Caco-2 (cell line): ENCODE data around the gene PRKG2. TPM values are rescaled to one million over a fixed set of nuclear protein-coding genes. Genes with fewer than 3 reads are reported as not detected.

ENCODE experiments used
- BruUV-seq: library from RNA; stranded (reverse); fragments of 400-500 nt; replicated peaks from 2 replicates; lab custom pipeline; 2021; lab: Mats Ljungman, UMichigan
- CTCF ChIA-PET: fragments of 300-600 bp; sonication (Branson Sonifier 250); formaldehyde crosslinking; loops from one replicate; lab custom pipeline; 2022; ENCODE audit warnings: antibody characterized with exemption; lab: Charles Lee
- POLR2A ChIA-PET: fragments of 300-600 bp; sonication (Branson Sonifier 250); formaldehyde crosslinking; loops from one replicate; lab custom pipeline; 2022; ENCODE audit warnings: antibody characterized with exemption; lab: Charles Lee
- DNase-seq, 2 experiments: peaks; one replicate each; pipeline versions ENCODE4 v3.0.0 to v3.0.0-alpha.2; 2020 to 2022
- H3K27me3 ChIP-seq: replicated peaks from 2 replicates; pipeline ENCODE4 v1.6.0; 2011; ENCODE audit warnings: low read length; ENCODE audit not compliant: control insufficient read depth, insufficient read depth
- H3K36me3 ChIP-seq: 2 replicates; pipeline ENCODE4 v1.5.1; 2011; ENCODE audit warnings: low read length; ENCODE audit not compliant: control insufficient read depth, insufficient read depth
- H3K4me1 ChIP-seq: fragments of 250-450 bp; sonication (Bioruptor Pico); 2 replicates; pipeline ENCODE4 v1.5.1; 2020; ENCODE audit warnings: mild to moderate bottlenecking
- H3K4me3 ChIP-seq: 2 replicates; pipeline ENCODE4 v1.5.1; 2011; ENCODE audit warnings: low read depth, mild to moderate bottlenecking, control low read depth, low read length
- H3K9me3 ChIP-seq: fragments of 250-450 bp; sonication (Bioruptor Pico); 2 replicates; pipeline ENCODE4 v1.5.1; 2020; ENCODE audit warnings: mild to moderate bottlenecking, moderate library complexity
- H3K27ac Mint-ChIP-seq: one replicate; pipeline ENCODE4 v1.8.0; 2022; ENCODE audit warnings: mixed read lengths; ENCODE audit not compliant: unreplicated experiment
- H3K27me3 Mint-ChIP-seq: one replicate; pipeline ENCODE4 v1.8.0; 2022; ENCODE audit warnings: mixed read lengths; ENCODE audit not compliant: insufficient read depth, unreplicated experiment
- H3K36me3 Mint-ChIP-seq: one replicate; pipeline ENCODE4 v1.8.0; 2022; ENCODE audit warnings: mild to moderate bottlenecking, mixed read lengths; ENCODE audit not compliant: insufficient read depth, unreplicated experiment
- H3K4me1 Mint-ChIP-seq: one replicate; pipeline ENCODE4 v1.8.0; 2022; ENCODE audit warnings: low read depth, mixed read lengths; ENCODE audit not compliant: unreplicated experiment
- H3K4me3 Mint-ChIP-seq: one replicate; pipeline ENCODE4 v1.8.0; 2022; ENCODE audit warnings: mild to moderate bottlenecking, moderate library complexity, mixed read lengths; ENCODE audit not compliant: unreplicated experiment
- H3K9me3 Mint-ChIP-seq: one replicate; pipeline ENCODE4 v1.8.0; 2022; ENCODE audit warnings: mixed read lengths; ENCODE audit not compliant: unreplicated experiment
- intact Hi-C: fragments of 100-400 bp; cut with micrococcal nuclease; formaldehyde crosslinking; loops from one replicate; pipeline ENCODE4 v1.10.0; 2022; ENCODE audit not compliant: unreplicated experiment
- total RNA-seq: library from RNA; stranded (reverse); gene quantifications from 2 replicates; pipeline ENCODE4 v1.2.3, GENCODE V29; 2022
- TF ChIP-seq, protein P1 (sequence below), 2 experiments: fragments of 200-600 bp in 1 of 2; IDR thresholded peaks; 1 replicate in 1 of 2; 2 replicates in 1 of 2; pipeline versions ENCODE4 v1.5.1 to v1.8.0; 2011 to 2022; ENCODE audit warnings: antibody characterized with exemption in 1 of 2, control low read depth in 1 of 2, inconsistent platforms in 1 of 2, low read depth in 1 of 2, low read length in 1 of 2, mild to moderate bottlenecking in 1 of 2, moderate library complexity in 1 of 2; ENCODE audit not compliant: insufficient read depth in 1 of 2, severe bottlenecking in 1 of 2, unreplicated experiment in 1 of 2

The PRKG2 gene
- total RNA-seq, 1 experiment from 2014 or later, result 5.6 TPM

DNA sequence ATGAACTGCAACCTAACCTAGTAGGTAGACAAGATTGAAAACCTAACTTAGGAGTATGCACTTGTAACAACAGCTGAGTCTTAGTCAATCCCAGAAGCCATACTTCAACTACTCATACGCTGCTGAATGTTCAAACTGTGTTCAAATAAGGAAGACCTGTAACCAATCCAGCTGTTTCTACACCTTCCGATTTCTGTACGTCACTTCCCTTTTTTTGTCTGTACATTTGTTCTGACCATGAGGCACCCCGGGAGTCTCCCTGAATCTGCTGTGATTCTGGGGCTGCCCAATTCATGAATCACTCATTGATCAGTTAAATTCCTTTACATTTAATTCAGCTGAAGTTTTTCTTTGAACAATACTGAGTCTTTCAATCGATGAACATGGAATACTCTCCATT is 95.0 kb downstream of the PRKG2 start:
- Histone ChIP-seq H3K36me3 (no peaks in the 10 kb centered on the region), H3K4me3 (no peak overlapping the region), H3K27me3 (no peaks in the 10 kb centered on the region), H3K9me3 (no peaks in the 10 kb centered on the region), H3K4me1 (no peaks in the 10 kb centered on the region)
- ChIA-PET CTCF (no interaction called here), POLR2A (no interaction called here)
- BruUV-seq, result no TSS peak
- Mint-ChIP-seq H3K27ac (no peak overlapping the region), H3K4me1 (no peaks in the 10 kb centered on the region), H3K9me3 (no peaks in the 10 kb centered on the region), H3K27me3 (no peaks in the 10 kb centered on the region), H3K36me3 (no peaks in the 10 kb centered on the region), H3K4me3 (no peak overlapping the region)
- TF ChIP-seq, protein P1, sequence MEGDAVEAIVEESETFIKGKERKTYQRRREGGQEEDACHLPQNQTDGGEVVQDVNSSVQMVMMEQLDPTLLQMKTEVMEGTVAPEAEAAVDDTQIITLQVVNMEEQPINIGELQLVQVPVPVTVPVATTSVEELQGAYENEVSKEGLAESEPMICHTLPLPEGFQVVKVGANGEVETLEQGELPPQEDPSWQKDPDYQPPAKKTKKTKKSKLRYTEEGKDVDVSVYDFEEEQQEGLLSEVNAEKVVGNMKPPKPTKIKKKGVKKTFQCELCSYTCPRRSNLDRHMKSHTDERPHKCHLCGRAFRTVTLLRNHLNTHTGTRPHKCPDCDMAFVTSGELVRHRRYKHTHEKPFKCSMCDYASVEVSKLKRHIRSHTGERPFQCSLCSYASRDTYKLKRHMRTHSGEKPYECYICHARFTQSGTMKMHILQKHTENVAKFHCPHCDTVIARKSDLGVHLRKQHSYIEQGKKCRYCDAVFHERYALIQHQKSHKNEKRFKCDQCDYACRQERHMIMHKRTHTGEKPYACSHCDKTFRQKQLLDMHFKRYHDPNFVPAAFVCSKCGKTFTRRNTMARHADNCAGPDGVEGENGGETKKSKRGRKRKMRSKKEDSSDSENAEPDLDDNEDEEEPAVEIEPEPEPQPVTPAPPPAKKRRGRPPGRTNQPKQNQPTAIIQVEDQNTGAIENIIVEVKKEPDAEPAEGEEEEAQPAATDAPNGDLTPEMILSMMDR (IDR thresholded peaks at IDR 0.05; ENCODE audit: insufficient read depth in 1 of 2, low read depth in 1 of 2, low read length in 1 of 2, severe bottlenecking in 1 of 2, unreplicated experiment in 1 of 2), result no peak
- intact Hi-C loops, result no loop called here
- no peak for DNase-seq

DNA sequence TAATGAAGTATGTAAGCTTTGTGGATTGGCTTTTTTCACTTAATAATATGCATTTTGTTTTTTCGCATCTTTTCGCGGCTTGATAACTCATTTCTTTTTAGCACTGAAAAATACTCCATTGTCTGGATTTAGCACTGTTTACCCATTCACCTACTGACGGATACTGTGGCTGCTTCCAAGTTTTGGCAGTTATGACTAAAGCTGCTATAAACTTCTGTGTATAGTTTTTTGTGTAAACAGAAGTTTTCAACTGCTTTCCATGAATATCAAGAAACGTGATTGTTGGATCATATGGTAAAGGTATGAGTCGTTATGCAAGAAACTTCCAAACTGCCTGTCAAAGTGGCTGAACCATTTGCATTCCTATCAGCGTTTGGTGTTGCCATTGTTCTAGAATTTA is 96.9 kb downstream of the PRKG2 start:
- Mint-ChIP-seq H3K9me3 (no peaks in the 10 kb centered on the region), H3K27me3 (no peaks in the 10 kb centered on the region), H3K4me3 (no peak overlapping the region), H3K4me1 (no peaks in the 10 kb centered on the region), H3K27ac (no peak overlapping the region), H3K36me3 (no peaks in the 10 kb centered on the region)
- no peaks in the 10 kb centered on the region for H3K27me3 ChIP-seq
- POLR2A ChIA-PET, result no interaction called here
- no peak overlapping the region for H3K4me3 ChIP-seq
- CTCF ChIA-PET, result no interaction called here
- intact Hi-C loops, result no loop called here
- BruUV-seq, result no TSS peak
- no peaks in the 10 kb centered on the region for H3K36me3 ChIP-seq
- H3K4me1 ChIP-seq, result no peaks in the 10 kb centered on the region
- H3K9me3 ChIP-seq, result no peaks in the 10 kb centered on the region
- no peak for DNase-seq
- TF ChIP-seq, protein P1 (IDR thresholded peaks at IDR 0.05; ENCODE audit: insufficient read depth in 1 of 2, low read depth in 1 of 2, low read length in 1 of 2, severe bottlenecking in 1 of 2, unreplicated experiment in 1 of 2), result no peak

DNA sequence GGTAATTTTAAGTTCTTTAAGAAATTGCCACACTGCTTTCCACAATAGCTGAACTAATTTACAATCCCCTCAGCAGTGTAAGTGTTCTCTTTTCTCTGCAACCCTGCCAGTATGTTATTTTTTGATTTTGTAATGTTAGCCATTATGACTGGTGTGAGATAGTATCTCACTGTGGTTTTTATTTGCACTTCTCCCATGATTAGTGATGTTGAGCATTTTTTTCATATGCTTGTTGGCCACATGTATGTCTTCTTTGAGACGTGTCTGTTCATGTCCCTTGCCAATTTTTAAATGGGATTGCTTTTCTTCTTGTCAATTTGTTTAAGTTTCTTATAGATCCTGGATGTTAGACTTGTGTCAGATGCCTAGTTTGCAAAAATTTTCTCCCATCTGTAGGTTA is 98.5 kb downstream of the PRKG2 start:
- H3K27ac Mint-ChIP-seq, result no peak overlapping the region
- no peak overlapping the region for H3K4me3 Mint-ChIP-seq
- no TSS peak for BruUV-seq
- TF ChIP-seq, protein P1 (IDR thresholded peaks at IDR 0.05; ENCODE audit: insufficient read depth in 1 of 2, low read depth in 1 of 2, low read length in 1 of 2, severe bottlenecking in 1 of 2, unreplicated experiment in 1 of 2), result no peak
- H3K4me1 Mint-ChIP-seq, result no peaks in the 10 kb centered on the region
- Histone ChIP-seq H3K27me3 (no peaks in the 10 kb centered on the region), H3K4me3 (no peak overlapping the region), H3K36me3 (no peaks in the 10 kb centered on the region), H3K4me1 (no peaks in the 10 kb centered on the region), H3K9me3 (no peaks in the 10 kb centered on the region)
- intact Hi-C loops, result no loop called here
- DNase-seq, result no peak
- H3K36me3 Mint-ChIP-seq, result no peaks in the 10 kb centered on the region
- H3K27me3 Mint-ChIP-seq, result no peaks in the 10 kb centered on the region
- POLR2A ChIA-PET, result no interaction called here
- no peaks in the 10 kb centered on the region for H3K9me3 Mint-ChIP-seq
- CTCF ChIA-PET, result no interaction called here
